OCI-LY1 (cell line): Measurements from ENCODE around the gene ST7.

Experiments used
- H2AFZ ChIP-seq: fragments of 200-600 bp; sonication (generic), shearing (Covaris generic); 2 replicates; pipeline ENCODE4 v1.6.0; 2014; ENCODE audit warnings: antibody characterized with exemption, mild to moderate bottlenecking, low read length
- H3F3A ChIP-seq: fragments of 200-600 bp; sonication (generic), shearing (Covaris generic); 2 replicates; pipeline ENCODE4 v1.6.0; 2014; ENCODE audit warnings: mild to moderate bottlenecking, antibody characterized with exemption, low read length, moderate library complexity; ENCODE audit not compliant: insufficient read depth
- H3K27ac ChIP-seq: fragments of 200-600 bp; sonication (generic); 2 replicates; pipeline ENCODE4 v1.5.1; 2014; ENCODE audit warnings: low read length, mixed run types, mild to moderate bottlenecking, low read depth; ENCODE audit not compliant: poor library complexity, severe bottlenecking
- H3K27me3 ChIP-seq: fragments of 200-600 bp; sonication (generic); 2 replicates; pipeline ENCODE4 v1.6.0; 2014; ENCODE audit warnings: antibody characterized with exemption, mild to moderate bottlenecking, low read length, moderate library complexity; ENCODE audit not compliant: insufficient read depth
- H3K36me3 ChIP-seq: fragments of 200-600 bp; sonication (generic); 2 replicates; pipeline ENCODE4 v1.6.1; 2014; ENCODE audit warnings: mild to moderate bottlenecking, antibody characterized with exemption, low read length, moderate library complexity, mixed read lengths; ENCODE audit not compliant: insufficient read depth
- H3K4me1 ChIP-seq: fragments of 200-600 bp; sonication (generic); 2 replicates; pipeline ENCODE4 v1.5.1; 2014; ENCODE audit warnings: mild to moderate bottlenecking, low read length, moderate library complexity; ENCODE audit not compliant: insufficient read depth, severe bottlenecking
- H3K4me2 ChIP-seq: fragments of 200-600 bp; sonication (generic), shearing (Covaris generic); 2 replicates; pipeline ENCODE4 v1.6.1; 2014; ENCODE audit warnings: low read length
- H3K4me3 ChIP-seq: fragments of 200-600 bp; sonication (generic); 2 replicates; pipeline ENCODE4 v1.5.1; 2014; ENCODE audit warnings: low read length, low read depth, mild to moderate bottlenecking, mixed read lengths; ENCODE audit not compliant: poor library complexity, severe bottlenecking
- H3K79me2 ChIP-seq: fragments of 200-600 bp; shearing (Covaris generic); 2 replicates; pipeline ENCODE4 v1.6.1; 2016; ENCODE audit warnings: mixed run types, low read length, mixed read lengths; ENCODE audit not compliant: insufficient read depth
- H3K9ac ChIP-seq: fragments of 200-600 bp; sonication (generic), shearing (Covaris generic); 2 replicates; pipeline ENCODE4 v1.6.1; 2014; ENCODE audit warnings: mild to moderate bottlenecking, low read length, mixed read lengths
- H3K9me2 ChIP-seq: fragments of 200-600 bp; sonication (generic), shearing (Covaris generic); 2 replicates; pipeline ENCODE4 v1.6.1; 2014; ENCODE audit warnings: low read depth, mild to moderate bottlenecking, low read length, mixed read lengths
- H3K9me3 ChIP-seq: fragments of 200-600 bp; shearing (Covaris generic); 2 replicates; pipeline ENCODE4 v1.6.1; 2014; ENCODE audit warnings: low read length, mixed read lengths
- H4K20me1 ChIP-seq: fragments of 200-600 bp; sonication (generic), shearing (Covaris generic); 2 replicates; pipeline ENCODE4 v1.6.0; 2016; ENCODE audit warnings: mild to moderate bottlenecking, low read length; ENCODE audit not compliant: insufficient read depth
- EZH2 ChIP-seq: fragments of 200-600 bp; sonication (generic), shearing (Covaris generic); IDR thresholded peaks from 2 replicates; pipeline ENCODE4 v1.8.0; 2017; ENCODE audit warnings: borderline replicate concordance, mixed run types, mild to moderate bottlenecking, antibody characterized with exemption, low read length, moderate library complexity, mixed read lengths
- TF ChIP-seq, protein P1 (sequence below): fragments of 200-600 bp; sonication (generic), shearing (Covaris generic); IDR thresholded peaks from 2 replicates; pipeline ENCODE4 v1.5.1; 2017; ENCODE audit warnings: mild to moderate bottlenecking, antibody characterized with exemption, low read length, moderate library complexity, mixed read lengths

The ST7 gene

DNA sequence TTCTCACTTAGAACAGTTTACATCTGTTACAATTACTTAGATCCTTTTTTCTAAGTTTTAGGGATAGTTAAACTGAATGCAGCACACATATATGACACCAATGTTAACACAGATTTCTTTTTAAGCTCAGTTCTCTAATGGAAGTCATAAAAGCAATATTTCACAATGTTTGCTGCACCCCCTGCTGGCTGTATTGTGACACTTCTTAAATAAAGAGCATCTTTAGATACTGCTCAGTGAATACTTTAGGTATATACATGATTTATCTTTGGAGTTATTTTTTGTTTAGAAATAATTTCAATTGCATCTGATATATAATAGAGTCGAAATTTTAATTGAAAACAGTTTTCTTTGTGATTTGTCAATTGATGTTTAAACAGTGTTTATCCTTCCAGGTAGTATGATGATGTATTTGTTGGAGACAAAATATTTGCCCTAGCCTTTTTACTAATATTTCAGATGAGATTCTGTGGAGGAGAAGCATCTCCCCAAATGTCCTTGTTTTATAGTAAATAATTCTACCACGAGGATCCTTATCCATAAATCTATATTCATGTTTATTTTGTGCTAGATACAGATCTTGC, 174.4 kb downstream of the ST7 start:
- Histone ChIP-seq H3K36me3 (no peaks in the 10 kb centered on the region), H3K9ac (no peak overlapping the region), H3K9me3 (no peaks in the 10 kb centered on the region), H3K4me3 (no peak overlapping the region), H3K27me3 (no peaks in the 10 kb centered on the region), H3K27ac (no peak overlapping the region), H3K4me2 (no peak overlapping the region), H3K79me2 (no peaks in the 10 kb centered on the region), H3K9me2 (no peaks in the 10 kb centered on the region), H3K4me1 (no peaks in the 10 kb centered on the region), H4K20me1 (no peaks in the 10 kb centered on the region), H2AFZ (no peak overlapping the region), H3F3A (no peaks in the 10 kb centered on the region)
- TF ChIP-seq, protein P1, sequence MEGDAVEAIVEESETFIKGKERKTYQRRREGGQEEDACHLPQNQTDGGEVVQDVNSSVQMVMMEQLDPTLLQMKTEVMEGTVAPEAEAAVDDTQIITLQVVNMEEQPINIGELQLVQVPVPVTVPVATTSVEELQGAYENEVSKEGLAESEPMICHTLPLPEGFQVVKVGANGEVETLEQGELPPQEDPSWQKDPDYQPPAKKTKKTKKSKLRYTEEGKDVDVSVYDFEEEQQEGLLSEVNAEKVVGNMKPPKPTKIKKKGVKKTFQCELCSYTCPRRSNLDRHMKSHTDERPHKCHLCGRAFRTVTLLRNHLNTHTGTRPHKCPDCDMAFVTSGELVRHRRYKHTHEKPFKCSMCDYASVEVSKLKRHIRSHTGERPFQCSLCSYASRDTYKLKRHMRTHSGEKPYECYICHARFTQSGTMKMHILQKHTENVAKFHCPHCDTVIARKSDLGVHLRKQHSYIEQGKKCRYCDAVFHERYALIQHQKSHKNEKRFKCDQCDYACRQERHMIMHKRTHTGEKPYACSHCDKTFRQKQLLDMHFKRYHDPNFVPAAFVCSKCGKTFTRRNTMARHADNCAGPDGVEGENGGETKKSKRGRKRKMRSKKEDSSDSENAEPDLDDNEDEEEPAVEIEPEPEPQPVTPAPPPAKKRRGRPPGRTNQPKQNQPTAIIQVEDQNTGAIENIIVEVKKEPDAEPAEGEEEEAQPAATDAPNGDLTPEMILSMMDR, result peak; percentile 98
- no peak for TF ChIP-seq EZH2

DNA sequence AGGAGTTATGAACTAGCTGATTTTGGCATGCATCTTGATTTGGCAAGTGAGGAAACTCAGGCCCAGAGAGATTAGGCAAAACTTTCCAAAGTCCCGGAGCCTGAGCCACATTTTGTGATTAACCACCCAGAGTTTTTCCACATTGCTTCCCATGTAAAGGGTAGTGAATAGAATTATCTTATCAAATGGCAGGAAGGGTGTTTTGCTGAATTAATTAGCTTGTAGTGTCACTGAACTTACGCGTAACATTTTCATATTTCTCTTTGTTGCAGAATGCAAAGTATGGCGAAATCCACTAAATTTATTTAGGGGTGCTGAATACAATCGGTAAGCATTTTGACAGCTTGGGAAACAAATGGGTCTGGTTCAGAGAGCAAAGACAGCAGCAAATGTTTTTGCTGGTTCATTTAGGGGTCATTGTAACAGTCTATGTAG, 176.2 kb downstream of the ST7 start:
- TF ChIP-seq, protein P1, result no peak
- TF ChIP-seq EZH2, result no peak
- Histone ChIP-seq H3K9me2 (no peaks in the 10 kb centered on the region), H3K27me3 (no peaks in the 10 kb centered on the region), H3K4me2 (no peak overlapping the region), H3K4me3 (no peak overlapping the region), H2AFZ (no peak overlapping the region), H3K79me2 (no peaks in the 10 kb centered on the region), H3K9me3 (no peaks in the 10 kb centered on the region), H3K27ac (no peak overlapping the region), H3K4me1 (no peaks in the 10 kb centered on the region), H3K36me3 (no peaks in the 10 kb centered on the region), H4K20me1 (no peaks in the 10 kb centered on the region), H3K9ac (no peak overlapping the region), H3F3A (no peaks in the 10 kb centered on the region)

DNA sequence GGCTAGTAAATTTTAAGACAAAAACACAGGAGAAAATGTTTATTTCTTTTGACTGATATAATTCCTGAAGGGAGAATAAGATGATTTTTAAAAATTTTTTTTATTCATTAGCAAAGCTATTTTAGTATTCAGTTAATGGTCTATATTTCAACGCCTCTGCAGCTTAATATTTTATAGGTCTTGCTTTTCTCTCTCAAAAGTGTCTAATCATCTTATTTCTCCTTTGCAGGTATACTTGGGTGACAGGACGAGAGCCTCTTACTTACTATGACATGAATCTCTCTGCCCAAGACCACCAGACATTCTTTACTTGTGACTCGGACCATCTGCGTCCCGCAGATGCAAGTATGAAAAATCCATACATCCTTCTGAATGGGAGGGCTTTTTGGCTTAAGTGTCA, 177.0 kb downstream of the ST7 start:
- H2AFZ ChIP-seq, result no peak overlapping the region
- no peaks in the 10 kb centered on the region for H3K27me3 ChIP-seq
- no peak for TF ChIP-seq EZH2
- TF ChIP-seq, protein P1, result no peak
- no peaks in the 10 kb centered on the region for H3K36me3 ChIP-seq
- no peak overlapping the region for H3K9ac ChIP-seq
- no peaks in the 10 kb centered on the region for H3K79me2 ChIP-seq
- H3K4me1 ChIP-seq, result no peaks in the 10 kb centered on the region
- no peak overlapping the region for H3K4me3 ChIP-seq
- no peaks in the 10 kb centered on the region for H3K9me2 ChIP-seq
- no peaks in the 10 kb centered on the region for H4K20me1 ChIP-seq
- H3K9me3 ChIP-seq, result no peaks in the 10 kb centered on the region
- no peak overlapping the region for H3K4me2 ChIP-seq
- H3K27ac ChIP-seq, result no peak overlapping the region
- no peaks in the 10 kb centered on the region for H3F3A ChIP-seq
